Measurements from ENCODE around the gene NXF1.

The NXF1 gene

DNA sequence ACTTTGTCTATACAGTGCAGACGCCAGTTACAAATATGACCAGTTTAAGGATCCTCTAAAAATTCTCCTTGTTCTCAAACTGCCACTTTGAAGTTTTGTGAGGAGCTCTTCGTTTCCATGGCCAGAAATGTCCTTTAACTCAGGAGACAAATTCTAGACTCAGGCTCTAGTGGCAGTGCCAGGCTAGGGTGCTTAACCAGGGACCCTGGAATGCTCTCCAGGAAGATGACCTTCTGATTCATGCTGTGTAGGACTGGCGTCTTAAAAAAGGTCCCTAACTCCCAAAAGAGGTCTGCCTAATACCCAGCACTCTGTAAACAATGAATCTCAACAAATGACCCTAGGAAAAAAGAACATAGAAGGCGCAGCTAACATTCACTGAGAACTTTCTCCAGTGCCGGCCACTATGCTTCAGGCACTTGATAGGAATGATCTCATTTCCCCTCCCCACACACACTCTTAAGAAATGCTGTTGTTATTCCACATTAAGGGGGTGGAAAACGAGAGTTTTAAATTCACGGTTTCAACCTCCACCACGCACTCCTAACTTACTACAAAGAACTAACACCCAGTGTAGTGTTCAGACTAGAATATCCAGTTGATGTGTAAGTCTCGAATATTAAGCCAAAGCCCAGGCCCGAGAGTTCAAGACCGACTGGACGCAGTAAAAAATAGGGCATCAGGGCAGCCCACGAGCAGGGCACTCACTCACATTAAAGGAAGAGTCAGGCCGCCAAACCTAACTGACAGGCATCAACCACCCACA is 747 bp downstream of the NXF1 start:
- Mint-ChIP-seq H3K27ac (peak overlapping the region; percentile 100), H3K9me3 (no peaks in the 10 kb centered on the region), H3K27me3 (no peaks in the 10 kb centered on the region), H3K4me3 (peak overlapping the region; percentile 100), H3K4me1 (peaks cover 41% of the 10 kb centered on the region), H3K36me3 (peaks cover 15% of the 10 kb centered on the region)

DNA sequence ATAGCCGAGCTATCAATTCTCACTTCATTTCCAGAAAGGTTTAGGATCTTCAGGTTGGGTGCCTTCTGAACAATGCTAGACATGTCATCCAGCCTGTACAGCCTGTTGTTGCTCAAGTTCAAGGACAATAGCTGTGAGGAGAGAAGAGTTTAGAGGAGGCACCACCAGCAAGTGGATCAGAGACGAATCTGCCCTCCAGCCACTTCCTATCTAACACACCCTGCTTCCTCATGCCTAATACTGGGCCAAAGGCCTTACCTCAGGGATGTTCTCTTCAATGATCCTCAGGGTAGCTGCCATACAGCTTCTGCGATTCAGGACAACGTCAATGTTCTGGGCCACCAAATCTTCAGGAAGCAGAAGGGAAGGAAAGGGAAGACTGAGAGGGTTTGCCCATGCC is 4.2 kb downstream of the NXF1 start:
- Mint-ChIP-seq H3K4me3 (no peak overlapping the region), H3K36me3 (peaks cover 19% of the 10 kb centered on the region), H3K27ac (peak overlapping the region; percentile 70), H3K27me3 (no peaks in the 10 kb centered on the region), H3K4me1 (peaks cover 34% of the 10 kb centered on the region), H3K9me3 (no peaks in the 10 kb centered on the region)

DNA sequence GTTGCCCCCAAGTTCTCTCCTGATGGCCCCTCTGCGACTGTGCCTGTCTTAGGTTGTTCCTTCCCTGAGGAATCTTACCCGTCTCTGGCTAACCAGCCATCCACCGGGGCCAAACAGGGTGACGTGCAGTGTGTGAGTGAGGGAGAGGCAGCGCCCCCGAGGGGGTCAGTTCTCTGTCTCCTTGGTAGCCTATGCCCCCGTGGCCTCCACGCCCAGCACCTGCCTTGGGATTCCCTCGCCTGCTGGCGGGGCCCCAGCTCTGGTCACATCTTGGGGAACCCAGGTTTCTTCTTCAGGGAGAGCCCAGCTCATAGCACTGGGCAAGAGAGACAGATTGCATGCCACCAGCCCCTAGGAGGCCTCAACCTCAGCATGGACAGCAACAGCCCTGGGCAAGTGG is 5.8 kb downstream of the NXF1 start:
- Mint-ChIP-seq H3K27me3 (no peaks in the 10 kb centered on the region), H3K9me3 (no peaks in the 10 kb centered on the region), H3K4me3 (no peak overlapping the region), H3K27ac (no peak overlapping the region), H3K4me1 (peaks cover 29% of the 10 kb centered on the region), H3K36me3 (peaks cover 18% of the 10 kb centered on the region)

DNA sequence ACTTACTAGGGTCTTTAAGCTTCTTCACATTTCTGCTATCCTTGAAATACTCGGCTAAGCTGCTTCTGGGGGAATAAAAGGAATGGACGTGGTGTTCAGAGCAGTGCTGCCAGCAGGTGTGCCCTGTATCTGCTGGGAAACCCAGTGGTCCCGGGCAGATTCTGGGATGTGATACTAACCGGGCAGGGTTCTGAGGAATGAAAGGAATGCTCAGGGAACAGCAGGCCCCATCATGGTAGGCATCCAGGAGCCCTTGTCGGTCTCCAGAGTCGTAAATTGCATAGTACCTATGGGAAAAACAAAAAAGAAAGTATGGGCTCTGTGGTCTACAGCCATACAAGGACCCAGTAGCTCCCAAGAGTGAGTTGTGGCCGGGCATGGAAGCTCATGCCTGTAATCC is 9.0 kb downstream of the NXF1 start:
- Mint-ChIP-seq H3K9me3 (no peaks in the 10 kb centered on the region), H3K27me3 (no peaks in the 10 kb centered on the region), H3K4me1 (peaks cover 17% of the 10 kb centered on the region), H3K27ac (no peak overlapping the region), H3K4me3 (no peak overlapping the region), H3K36me3 (peaks cover 19% of the 10 kb centered on the region)

DNA sequence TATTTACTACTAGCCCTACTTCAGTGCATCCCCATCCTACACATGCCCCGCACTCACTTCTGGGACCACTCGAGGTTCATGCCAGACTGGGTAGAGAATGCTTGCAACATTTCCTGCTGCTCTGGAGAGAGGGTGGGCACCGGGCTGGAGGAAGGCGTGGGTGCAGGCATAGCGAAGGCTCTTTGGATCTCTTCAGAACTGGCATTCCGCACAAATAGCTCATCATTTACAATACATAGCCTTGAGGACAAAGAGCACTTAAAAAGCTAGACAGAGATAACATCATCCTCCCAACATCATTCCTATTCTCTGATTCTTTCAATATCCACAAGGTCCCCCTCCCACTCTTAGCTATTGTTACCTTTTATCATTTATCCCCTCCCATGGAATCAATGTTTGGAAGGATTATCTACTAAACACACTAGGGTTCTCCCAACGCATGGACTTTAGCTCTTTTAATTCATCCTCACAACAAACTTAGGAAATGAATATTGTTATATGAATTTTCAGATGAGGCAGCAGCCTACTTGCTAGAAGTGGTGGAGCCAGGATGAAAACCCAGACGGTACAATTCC is 11.0 kb downstream of the NXF1 start:
- H3K4me3 Mint-ChIP-seq = no peak overlapping the region
- H3K27ac Mint-ChIP-seq = peak overlapping the region; percentile 5
- no peaks in the 10 kb centered on the region for H3K9me3 Mint-ChIP-seq
- peaks cover 18% of the 10 kb centered on the region for H3K36me3 Mint-ChIP-seq
- peaks cover 31% of the 10 kb centered on the region for H3K4me1 Mint-ChIP-seq
- no peaks in the 10 kb centered on the region for H3K27me3 Mint-ChIP-seq

DNA sequence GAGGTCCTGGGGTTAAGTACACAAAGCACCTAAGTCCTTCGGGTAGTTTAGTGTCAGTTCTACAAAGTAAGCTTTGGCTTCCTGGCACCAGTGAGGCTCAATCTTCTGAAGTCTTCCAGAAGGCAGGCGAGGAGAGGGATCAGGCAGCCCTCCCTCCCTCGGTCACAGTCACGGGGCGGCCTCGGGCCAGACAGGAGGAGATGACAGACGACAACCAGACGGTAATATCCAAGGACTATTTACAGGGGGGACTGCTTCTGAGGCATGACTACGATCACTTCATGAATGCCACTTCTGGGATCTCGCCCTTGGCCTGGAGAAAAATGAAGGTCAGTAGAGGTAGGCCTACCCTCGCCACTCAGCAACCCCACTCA is 13.1 kb downstream of the NXF1 start:
- peaks cover 44% of the 10 kb centered on the region for H3K4me1 Mint-ChIP-seq
- peak overlapping the region; percentile 95 for H3K4me3 Mint-ChIP-seq
- H3K27me3 Mint-ChIP-seq = no peaks in the 10 kb centered on the region
- no peaks in the 10 kb centered on the region for H3K9me3 Mint-ChIP-seq
- peak overlapping the region; percentile 90 for H3K27ac Mint-ChIP-seq
- peaks cover 13% of the 10 kb centered on the region for H3K36me3 Mint-ChIP-seq

DNA sequence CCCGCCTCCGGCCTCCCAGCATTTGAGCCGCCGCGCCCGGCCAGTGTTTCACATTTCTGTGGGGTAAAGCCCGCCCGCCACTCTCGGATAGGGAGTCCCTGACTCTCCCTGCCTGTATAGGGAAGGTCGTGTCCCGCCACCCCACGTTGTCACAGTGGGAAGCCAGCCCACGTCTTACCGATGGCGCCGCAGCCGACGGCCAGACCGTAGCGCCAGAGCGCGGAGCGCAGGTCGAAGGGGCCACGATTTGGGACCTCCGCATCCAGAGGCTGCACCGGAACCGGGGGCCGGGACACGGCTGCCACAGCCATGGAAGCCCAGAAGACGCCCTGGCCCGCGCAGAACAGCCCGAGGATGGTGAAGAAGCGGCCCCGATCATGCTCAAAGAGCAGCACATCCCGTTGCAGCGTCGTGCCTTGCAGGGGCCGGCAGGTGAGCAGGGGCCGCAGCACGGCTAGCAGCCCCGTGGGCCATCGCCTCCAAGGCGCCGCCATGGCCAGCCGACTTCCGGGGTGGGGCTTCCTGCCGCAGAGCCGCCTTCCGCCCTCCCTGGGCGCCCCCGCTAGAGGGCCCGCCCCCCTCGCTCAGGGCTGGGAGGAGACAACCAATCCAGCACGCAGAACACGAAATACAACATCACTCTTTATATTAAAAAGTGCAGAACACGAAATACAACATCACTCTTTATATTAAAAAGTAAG is 13.6 kb downstream of the NXF1 start, which contains the start of gene TMEM223:
Gene TMEM223, minus strand, starts transcription at position 506 of the 701 bp plus-strand sequence. Its CDS starts 12 bp downstream, at position 494.
- Mint-ChIP-seq H3K27me3 (no peaks in the 10 kb centered on the region), H3K4me1 (peaks cover 44% of the 10 kb centered on the region), H3K27ac (peak within 1 kb of the TSS; percentile 96), H3K36me3 (peaks cover 13% of the 10 kb centered on the region), H3K9me3 (no peaks in the 10 kb centered on the region), H3K4me3 (peak within 1 kb of the TSS; percentile 95)

DNA sequence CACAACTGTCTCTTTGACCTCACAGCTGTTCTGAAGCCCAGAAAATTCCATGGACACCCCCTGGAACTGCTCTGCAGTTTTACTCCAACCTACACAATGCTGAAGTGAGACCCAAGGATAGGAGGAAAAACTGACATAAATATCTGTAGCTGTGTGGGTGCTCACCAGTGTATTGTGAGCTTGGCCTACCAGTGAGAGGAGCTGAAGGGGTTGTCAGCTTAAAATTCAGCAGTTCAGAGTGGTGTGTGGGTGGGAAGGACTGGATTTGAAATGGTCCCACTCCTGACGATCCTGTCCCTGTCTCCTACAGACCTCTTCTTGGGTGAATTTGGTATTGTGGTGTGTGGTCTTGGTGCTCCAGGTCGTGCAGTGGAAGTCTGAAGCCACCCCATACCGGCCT is 15.7 kb downstream of the NXF1 start:
- Mint-ChIP-seq H3K27me3 (no peaks in the 10 kb centered on the region), H3K36me3 (peaks cover 9% of the 10 kb centered on the region), H3K27ac (peak overlapping the region; percentile 78), H3K4me1 (peaks cover 54% of the 10 kb centered on the region), H3K4me3 (peak overlapping the region; percentile 95), H3K9me3 (no peaks in the 10 kb centered on the region)

DNA sequence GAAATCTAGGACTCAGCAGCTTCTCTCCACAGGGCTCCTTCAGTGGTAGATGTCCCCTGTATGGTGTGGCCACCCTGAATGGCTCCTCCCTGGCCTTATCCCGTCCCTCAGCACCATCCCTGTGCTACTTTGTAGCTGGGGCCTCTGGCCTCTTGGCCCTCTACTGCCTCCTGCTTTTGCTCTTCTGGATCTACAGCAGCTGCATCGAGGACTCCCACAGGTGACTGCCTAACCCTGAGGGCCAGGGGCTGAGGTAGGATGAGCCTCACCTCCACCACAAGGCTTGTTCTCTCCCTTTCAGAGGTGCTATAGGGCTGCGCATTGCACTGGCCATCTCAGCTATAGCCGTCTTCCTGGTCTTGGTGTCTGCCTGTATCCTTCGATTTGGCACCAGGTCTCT is 16.2 kb downstream of the NXF1 start:
- Mint-ChIP-seq H3K27me3 (no peaks in the 10 kb centered on the region), H3K4me3 (peak overlapping the region; percentile 95), H3K4me1 (peaks cover 49% of the 10 kb centered on the region), H3K36me3 (peaks cover 9% of the 10 kb centered on the region), H3K27ac (peak overlapping the region; percentile 78), H3K9me3 (no peaks in the 10 kb centered on the region)

DNA sequence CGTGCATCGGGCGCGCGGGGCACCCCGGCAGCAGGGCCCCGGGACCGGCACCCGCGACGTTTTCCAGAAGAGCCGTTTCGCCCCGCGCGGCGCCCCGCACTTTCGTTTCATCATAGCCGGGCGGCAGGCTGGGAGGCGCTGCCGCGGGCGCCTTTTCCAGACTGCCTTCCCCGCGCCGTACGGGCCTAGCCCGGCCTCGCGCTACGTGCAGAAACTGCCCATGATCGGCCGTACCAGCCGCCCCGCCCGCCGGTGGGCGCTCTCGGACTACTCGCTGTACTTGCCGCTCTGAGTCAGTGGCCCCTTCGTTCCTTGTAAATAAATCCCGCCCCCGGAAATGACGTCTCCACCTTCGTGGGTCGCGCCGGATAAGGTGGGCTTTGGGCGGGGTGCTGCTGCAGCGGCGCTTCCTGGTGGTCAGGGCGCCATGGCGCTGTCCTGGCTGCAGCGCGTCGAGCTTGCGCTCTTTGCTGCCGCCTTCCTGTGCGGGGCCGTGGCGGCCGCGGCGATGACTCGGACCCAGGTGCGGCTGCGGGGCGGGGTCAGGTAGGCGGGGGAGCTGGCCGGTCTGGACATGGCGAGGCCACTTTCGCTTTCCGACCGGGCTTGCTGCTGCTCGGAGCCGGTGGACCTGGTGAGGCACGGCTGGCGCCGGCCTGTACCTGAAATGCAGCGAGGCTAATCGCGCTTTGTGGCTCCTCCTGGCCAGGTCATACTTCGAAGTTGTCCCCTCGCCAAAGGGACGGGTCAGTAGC is 18.1 kb downstream of the NXF1 start, which contains the start of gene TMEM179B:
Gene TMEM179B, plus strand, starts transcription at position 398 of the 755 bp plus-strand sequence. Its CDS starts 30 bp downstream, at position 428.
- Mint-ChIP-seq H3K36me3 (peaks cover 7% of the 10 kb centered on the region), H3K9me3 (no peaks in the 10 kb centered on the region), H3K27ac (peak within 1 kb of the TSS; percentile 91), H3K27me3 (no peaks in the 10 kb centered on the region), H3K4me1 (peaks cover 43% of the 10 kb centered on the region), H3K4me3 (peak within 1 kb of the TSS; percentile 95)

DNA sequence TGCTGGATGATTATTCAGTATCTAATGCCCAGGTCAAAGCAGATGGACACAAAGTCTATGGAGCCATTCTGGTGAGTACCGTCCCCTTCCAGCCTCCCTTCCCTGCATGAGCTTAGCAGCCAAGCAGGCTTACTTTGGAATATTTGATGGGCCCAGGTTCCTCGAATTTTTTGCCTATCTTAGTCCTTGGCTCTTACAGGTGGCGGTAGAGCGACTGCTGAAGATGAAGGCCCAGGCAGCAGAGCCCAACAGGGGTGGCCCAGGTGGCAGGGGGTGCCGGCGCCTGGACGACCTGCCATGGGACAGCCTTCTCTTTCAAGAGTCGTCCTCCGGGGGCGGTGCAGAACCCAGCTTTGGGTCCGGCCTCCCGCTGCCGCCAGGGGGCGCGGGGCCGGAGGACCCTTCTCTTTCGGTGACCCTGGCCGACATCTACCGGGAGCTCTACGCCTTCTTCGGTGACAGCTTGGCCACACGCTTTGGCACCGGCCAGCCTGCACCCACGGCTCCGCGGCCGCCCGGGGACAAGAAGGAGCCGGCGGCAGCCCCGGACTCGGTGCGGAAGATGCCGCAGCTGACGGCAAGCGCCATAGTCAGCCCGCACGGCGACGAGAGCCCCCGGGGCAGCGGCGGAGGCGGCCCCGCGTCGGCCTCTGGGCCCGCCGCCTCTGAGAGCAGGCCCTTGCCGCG is 18.8 kb downstream of the NXF1 start:
- Mint-ChIP-seq H3K4me3 (peak overlapping the region; percentile 89), H3K9me3 (no peaks in the 10 kb centered on the region), H3K27ac (peak overlapping the region; percentile 90), H3K4me1 (peaks cover 40% of the 10 kb centered on the region), H3K27me3 (no peaks in the 10 kb centered on the region), H3K36me3 (peaks cover 4% of the 10 kb centered on the region)

DNA sequence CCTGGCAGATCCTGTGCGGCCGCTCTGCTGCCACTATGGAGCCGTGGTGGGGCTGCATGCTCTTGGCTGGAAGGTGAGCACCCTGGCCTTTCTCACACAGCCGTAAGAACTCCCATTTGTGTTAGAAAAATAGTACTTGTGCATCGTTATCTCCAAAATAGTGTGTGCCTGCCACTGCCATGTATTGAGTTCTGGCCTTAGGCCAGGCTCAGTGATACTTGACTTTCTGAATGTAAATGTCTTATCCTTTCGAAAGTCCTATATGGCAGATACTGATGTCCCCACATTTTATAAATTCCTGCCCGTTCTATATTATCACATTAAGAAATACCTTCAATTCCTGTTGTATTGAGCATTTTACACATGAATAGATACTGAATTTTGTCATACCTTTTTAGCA is 22.5 kb downstream of the NXF1 start:
- Mint-ChIP-seq H3K9me3 (no peaks in the 10 kb centered on the region), H3K4me1 (peaks cover 12% of the 10 kb centered on the region), H3K27me3 (no peaks in the 10 kb centered on the region), H3K27ac (no peak overlapping the region), H3K4me3 (no peak overlapping the region), H3K36me3 (no peaks in the 10 kb centered on the region)

DNA sequence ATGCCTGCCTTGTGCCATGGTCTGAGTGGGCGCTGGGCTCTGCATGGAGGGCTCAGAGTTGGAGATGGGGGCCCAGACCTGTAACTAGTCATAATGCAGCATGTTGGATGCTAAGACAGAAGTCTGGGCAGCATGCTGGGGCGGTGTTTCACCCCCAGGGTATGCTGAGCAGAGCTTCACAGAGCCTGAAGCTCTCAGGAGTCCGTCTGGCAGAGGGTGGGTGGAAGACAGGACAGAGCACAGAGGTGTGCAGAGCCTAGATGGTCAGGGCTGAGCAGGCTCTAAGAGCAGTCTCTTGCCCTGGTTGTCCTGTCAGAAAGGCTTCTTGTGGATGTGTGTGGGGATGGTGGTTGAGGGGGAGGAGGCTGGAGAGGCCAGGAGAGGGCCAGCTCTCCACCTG is 26.8 kb downstream of the NXF1 start:
- no peak overlapping the region for H3K4me3 Mint-ChIP-seq
- peaks cover 10% of the 10 kb centered on the region for H3K4me1 Mint-ChIP-seq
- no peak overlapping the region for H3K27ac Mint-ChIP-seq
- H3K27me3 Mint-ChIP-seq = no peaks in the 10 kb centered on the region
- no peaks in the 10 kb centered on the region for H3K9me3 Mint-ChIP-seq
- H3K36me3 Mint-ChIP-seq = no peaks in the 10 kb centered on the region

DNA sequence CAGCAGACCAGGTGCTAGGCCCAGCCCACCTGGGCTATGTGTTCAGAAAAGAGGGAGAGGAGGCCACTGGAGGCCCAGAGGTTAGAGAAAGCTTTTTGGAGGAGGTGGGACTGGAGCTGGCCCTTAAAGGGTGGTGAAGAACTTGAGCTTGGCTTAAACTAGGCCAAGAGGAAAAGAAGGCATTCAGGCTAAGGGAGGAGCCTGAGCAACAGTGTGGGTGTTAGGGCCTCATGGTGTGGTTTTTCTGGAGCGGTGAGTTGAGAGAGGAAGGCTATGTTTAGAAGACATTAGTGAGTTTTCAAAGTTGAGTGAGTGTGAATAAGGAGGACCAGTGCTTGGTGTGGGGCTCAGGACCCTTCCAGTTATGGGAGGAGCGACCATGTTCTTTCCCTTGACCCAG is 27.9 kb downstream of the NXF1 start:
- no peaks in the 10 kb centered on the region for H3K36me3 Mint-ChIP-seq
- no peaks in the 10 kb centered on the region for H3K27me3 Mint-ChIP-seq
- H3K4me3 Mint-ChIP-seq = no peak overlapping the region
- H3K9me3 Mint-ChIP-seq = no peaks in the 10 kb centered on the region
- peak overlapping the region; percentile 83 for H3K27ac Mint-ChIP-seq
- peaks cover 11% of the 10 kb centered on the region for H3K4me1 Mint-ChIP-seq

DNA sequence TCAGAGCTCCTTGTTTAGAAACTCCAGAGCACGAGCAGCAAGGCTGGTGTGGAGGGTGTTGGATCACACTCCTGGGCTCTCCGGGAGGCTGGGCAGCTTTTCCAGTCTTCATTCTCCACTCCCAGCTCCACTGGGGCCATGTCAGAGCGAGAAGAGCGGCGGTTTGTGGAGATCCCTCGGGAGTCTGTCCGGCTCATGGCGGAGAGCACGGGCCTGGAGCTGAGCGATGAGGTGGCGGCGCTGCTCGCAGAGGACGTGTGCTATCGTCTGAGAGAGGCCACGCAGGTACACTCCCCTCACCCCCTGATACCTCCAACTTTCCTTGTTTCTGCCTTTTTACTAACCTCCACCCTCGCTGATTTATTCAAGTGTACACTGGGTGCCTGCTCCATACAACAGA is 29.6 kb downstream of the NXF1 start:
- no peak overlapping the region for H3K27ac Mint-ChIP-seq
- H3K4me3 Mint-ChIP-seq = no peak overlapping the region
- no peaks in the 10 kb centered on the region for H3K36me3 Mint-ChIP-seq
- no peaks in the 10 kb centered on the region for H3K27me3 Mint-ChIP-seq
- H3K4me1 Mint-ChIP-seq = peaks cover 23% of the 10 kb centered on the region
- H3K9me3 Mint-ChIP-seq = no peaks in the 10 kb centered on the region
